Measurements from ENCODE around the gene RBM44. TPM values are rescaled to one million over a fixed set of nuclear protein-coding genes. Genes with fewer than 3 reads are reported as not detected.

Gene RBM44
- total RNA-seq, 2 experiments from 2014 or later = 0.37 to 0.73 TPM

- Mint-ChIP-seq H3K27ac (no peak overlapping the region), H3K4me3 (peak overlapping the region; percentile 64), H3K4me1 (ENCODE audit: low read depth) (peaks cover 20% of the 10 kb centered on the region), H3K9me3 (ENCODE audit: insufficient read depth) (no peaks in the 10 kb centered on the region), H3K36me3 (ENCODE audit: low read depth) (no peaks in the 10 kb centered on the region), H3K27me3 (ENCODE audit: low read depth) (peaks cover 53% of the 10 kb centered on the region)
- ATAC-seq (no peak), DNase-seq (no peak)
- CTCF ChIA-PET = interaction anchor here (0.6 to 2.2 kb wide), 11 partner anchors 12 to 401 kb away, joined by 3 to 14 read pairs (median 5); no protein-coding TSS in a partner anchor
- POLR2A ChIA-PET = no interaction called here
Observed at GRCh38 chr2:237859082-237859433, 60.5 kb downstream of the RBM44 start.

GRCh38 chr2:237859533-237860272 is 61.1 kb downstream of the RBM44 start, which contains the start of gene RAMP1:
Gene RAMP1 (plus strand): TSS chr2:237859623. CDS start chr2:237859676, 53 bp downstream.
- no peak within 1 kb of the TSS for H3K27ac Mint-ChIP-seq
- peaks cover 20% of the 10 kb centered on the region for H3K4me1 Mint-ChIP-seq (ENCODE audit: low read depth)
- ATAC-seq (peak; percentile 65), DNase-seq (peak; percentile 32)
- ChIA-PET CTCF (interaction anchor here (1.4 to 1.8 kb wide), 2 partner anchors 82 to 122 kb away, joined by 3 to 5 read pairs; no protein-coding TSS in a partner anchor), POLR2A (interaction anchor here (1.9 kb wide), 1 partner anchor 39 kb away, joined by 5 read pairs; no protein-coding TSS in a partner anchor)
- H3K9me3 Mint-ChIP-seq (ENCODE audit: insufficient read depth) = no peaks in the 10 kb centered on the region
- no peaks in the 10 kb centered on the region for H3K36me3 Mint-ChIP-seq (ENCODE audit: low read depth)
- peak within 1 kb of the TSS; percentile 71 for H3K4me3 Mint-ChIP-seq
- H3K27me3 Mint-ChIP-seq (ENCODE audit: low read depth) = peaks cover 53% of the 10 kb centered on the region

- Mint-ChIP-seq H3K27me3 (ENCODE audit: low read depth) (peaks cover 49% of the 10 kb centered on the region), H3K27ac (no peak overlapping the region), H3K9me3 (ENCODE audit: insufficient read depth) (no peaks in the 10 kb centered on the region), H3K4me1 (ENCODE audit: low read depth) (peaks cover 20% of the 10 kb centered on the region), H3K4me3 (peak overlapping the region; percentile 71), H3K36me3 (ENCODE audit: low read depth) (no peaks in the 10 kb centered on the region)
- POLR2A ChIA-PET = interaction anchor here (1.9 kb wide), 1 partner anchor 38 kb away, joined by 5 read pairs; no protein-coding TSS in a partner anchor
- ATAC-seq (no peak), DNase-seq (no peak)
- CTCF ChIA-PET = interaction anchor here (0.9 to 2.6 kb wide), 4 partner anchors 63 to 249 kb away, joined by 3 to 10 read pairs (median 3); no protein-coding TSS in a partner anchor
Observed at GRCh38 chr2:237860273-237860935, 61.8 kb downstream of the RBM44 start.

- ChIA-PET POLR2A (interaction anchor here (1.9 kb wide), 1 partner anchor 37 kb away, joined by 5 read pairs; no protein-coding TSS in a partner anchor), CTCF (interaction anchor here (1.0 to 2.6 kb wide), 3 partner anchors 61 to 247 kb away, joined by 3 to 10 read pairs (median 4); no protein-coding TSS in a partner anchor)
- ATAC-seq (no peak), DNase-seq (peak; percentile 17)
- H3K27me3 Mint-ChIP-seq (ENCODE audit: low read depth) = peaks cover 34% of the 10 kb centered on the region
- no peak overlapping the region for H3K4me3 Mint-ChIP-seq
- H3K27ac Mint-ChIP-seq = no peak overlapping the region
- peaks cover 20% of the 10 kb centered on the region for H3K4me1 Mint-ChIP-seq (ENCODE audit: low read depth)
- no peaks in the 10 kb centered on the region for H3K9me3 Mint-ChIP-seq (ENCODE audit: insufficient read depth)
- H3K36me3 Mint-ChIP-seq (ENCODE audit: low read depth) = no peaks in the 10 kb centered on the region
Observed at GRCh38 chr2:237861875-237862527, 63.4 kb downstream of the RBM44 start.

GRCh38 chr2:237862528-237862895 is 63.9 kb downstream of the RBM44 start:
- DNase-seq (no peak), ATAC-seq (no peak)
- no peak overlapping the region for H3K27ac Mint-ChIP-seq
- no peaks in the 10 kb centered on the region for H3K9me3 Mint-ChIP-seq (ENCODE audit: insufficient read depth)
- no peak overlapping the region for H3K4me3 Mint-ChIP-seq
- ChIA-PET POLR2A (no interaction called here), CTCF (interaction anchor here (1.3 to 2.6 kb wide), 2 partner anchors 61 to 227 kb away, joined by 4 to 10 read pairs; no protein-coding TSS in a partner anchor)
- peaks cover 20% of the 10 kb centered on the region for H3K4me1 Mint-ChIP-seq (ENCODE audit: low read depth)
- H3K36me3 Mint-ChIP-seq (ENCODE audit: low read depth) = no peaks in the 10 kb centered on the region
- peaks cover 34% of the 10 kb centered on the region for H3K27me3 Mint-ChIP-seq (ENCODE audit: low read depth)

GRCh38 chr2:237863102-237863511 is 64.5 kb downstream of the RBM44 start:
- no peaks in the 10 kb centered on the region for H3K9me3 Mint-ChIP-seq (ENCODE audit: insufficient read depth)
- peaks cover 36% of the 10 kb centered on the region for H3K27me3 Mint-ChIP-seq (ENCODE audit: low read depth)
- no peak overlapping the region for H3K4me3 Mint-ChIP-seq
- H3K4me1 Mint-ChIP-seq (ENCODE audit: low read depth) = peaks cover 20% of the 10 kb centered on the region
- H3K36me3 Mint-ChIP-seq (ENCODE audit: low read depth) = no peaks in the 10 kb centered on the region
- POLR2A ChIA-PET = no interaction called here
- CTCF ChIA-PET = interaction anchor here (2.6 kb wide), 1 partner anchor 60 kb away, joined by 10 read pairs; no protein-coding TSS in a partner anchor
- no peak for ATAC-seq
- no peak overlapping the region for H3K27ac Mint-ChIP-seq
- DNase-seq = no peak

- Mint-ChIP-seq H3K4me1 (ENCODE audit: low read depth) (peaks cover 18% of the 10 kb centered on the region), H3K27ac (no peak overlapping the region), H3K27me3 (ENCODE audit: low read depth) (peaks cover 37% of the 10 kb centered on the region), H3K9me3 (ENCODE audit: insufficient read depth) (no peaks in the 10 kb centered on the region), H3K4me3 (no peak overlapping the region), H3K36me3 (ENCODE audit: low read depth) (no peaks in the 10 kb centered on the region)
- no peak for DNase-seq
- CTCF ChIA-PET = no interaction called here
- POLR2A ChIA-PET = no interaction called here
- no peak for ATAC-seq
Observed at GRCh38 chr2:237863689-237864443, 65.3 kb downstream of the RBM44 start.

- DNase-seq = no peak
- H3K36me3 Mint-ChIP-seq (ENCODE audit: low read depth) = no peaks in the 10 kb centered on the region
- H3K4me1 Mint-ChIP-seq (ENCODE audit: low read depth) = peaks cover 21% of the 10 kb centered on the region
- no peak for ATAC-seq
- H3K27me3 Mint-ChIP-seq (ENCODE audit: low read depth) = peaks cover 41% of the 10 kb centered on the region
- ChIA-PET POLR2A (no interaction called here), CTCF (no interaction called here)
- no peak overlapping the region for H3K4me3 Mint-ChIP-seq
- H3K9me3 Mint-ChIP-seq (ENCODE audit: insufficient read depth) = no peaks in the 10 kb centered on the region
- no peak overlapping the region for H3K27ac Mint-ChIP-seq
Observed at GRCh38 chr2:237864444-237864931, 65.9 kb downstream of the RBM44 start.

- Mint-ChIP-seq H3K27me3 (ENCODE audit: low read depth) (peaks cover 39% of the 10 kb centered on the region), H3K27ac (no peak overlapping the region), H3K4me1 (ENCODE audit: low read depth) (peaks cover 17% of the 10 kb centered on the region), H3K4me3 (no peak overlapping the region), H3K36me3 (ENCODE audit: low read depth) (no peaks in the 10 kb centered on the region), H3K9me3 (ENCODE audit: insufficient read depth) (no peaks in the 10 kb centered on the region)
- ATAC-seq = no peak
- POLR2A ChIA-PET = no interaction called here
- CTCF ChIA-PET = no interaction called here
- no peak for DNase-seq
Observed at GRCh38 chr2:237864940-237865622, 66.5 kb downstream of the RBM44 start.

- Mint-ChIP-seq H3K27me3 (ENCODE audit: low read depth) (peaks cover 37% of the 10 kb centered on the region), H3K36me3 (ENCODE audit: low read depth) (no peaks in the 10 kb centered on the region), H3K9me3 (ENCODE audit: insufficient read depth) (no peaks in the 10 kb centered on the region), H3K4me3 (no peak overlapping the region), H3K27ac (no peak overlapping the region), H3K4me1 (ENCODE audit: low read depth) (peaks cover 14% of the 10 kb centered on the region)
- no peak for ATAC-seq
- ChIA-PET CTCF (interaction anchor here (1.3 to 1.6 kb wide), 2 partner anchors 26 to 398 kb away, joined by 3 to 4 read pairs; no protein-coding TSS in a partner anchor), POLR2A (no interaction called here)
- DNase-seq = no peak
Observed at GRCh38 chr2:237865623-237866041, 67.1 kb downstream of the RBM44 start.
